Fibroblast of mammary gland (primary cell): Measurements from ENCODE around the gene FBXO48.

Experiments
- DNase-seq: peaks from one replicate; pipeline ENCODE4 v3.0.0-alpha.2; 2010; ENCODE audit warnings: low read depth
- H3K4me3 ChIP-seq: 2 replicates; pipeline ENCODE4 v1.5.1; 2011; ENCODE audit warnings: low read depth, mild to moderate bottlenecking, low read length, moderate library complexity; ENCODE audit not compliant: control insufficient read depth
- TF ChIP-seq, protein P1 (sequence below): conservative IDR thresholded peaks from 2 replicates; pipeline ENCODE4 v1.5.1; 2011; ENCODE audit warnings: low read depth, low read length, inconsistent platforms; ENCODE audit not compliant: control insufficient read depth, insufficient read depth

The FBXO48 gene

DNA sequence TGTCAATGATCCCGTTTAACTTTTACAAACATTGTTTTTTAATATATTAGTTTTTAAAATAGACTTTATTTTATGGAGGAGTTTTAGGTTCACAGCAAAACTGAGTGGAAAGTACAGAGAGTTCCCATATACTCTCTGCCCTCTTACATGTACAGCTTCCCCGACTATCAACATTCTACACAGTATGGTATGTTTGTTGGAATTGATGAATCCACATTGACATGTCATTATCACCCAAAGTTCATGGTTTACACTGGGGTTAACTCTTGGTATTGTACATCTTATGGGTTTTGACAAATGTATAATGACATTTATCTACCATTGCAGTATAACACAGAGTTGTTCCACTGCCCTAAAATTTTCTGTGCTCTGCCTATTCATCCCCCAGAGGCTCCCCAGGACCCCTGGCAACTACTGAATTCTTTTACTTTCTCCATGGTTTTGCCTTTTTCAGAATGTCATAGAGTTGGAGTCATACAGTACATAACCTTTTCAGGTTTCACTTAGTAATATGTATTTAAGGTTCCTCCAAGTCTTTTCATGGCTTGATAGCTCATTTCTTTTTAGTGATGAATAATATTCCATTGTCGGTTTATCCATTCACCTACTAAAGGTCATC is 5.8 kb upstream of the FBXO48 start:
- no peak overlapping the region for H3K4me3 ChIP-seq
- TF ChIP-seq, protein P1, sequence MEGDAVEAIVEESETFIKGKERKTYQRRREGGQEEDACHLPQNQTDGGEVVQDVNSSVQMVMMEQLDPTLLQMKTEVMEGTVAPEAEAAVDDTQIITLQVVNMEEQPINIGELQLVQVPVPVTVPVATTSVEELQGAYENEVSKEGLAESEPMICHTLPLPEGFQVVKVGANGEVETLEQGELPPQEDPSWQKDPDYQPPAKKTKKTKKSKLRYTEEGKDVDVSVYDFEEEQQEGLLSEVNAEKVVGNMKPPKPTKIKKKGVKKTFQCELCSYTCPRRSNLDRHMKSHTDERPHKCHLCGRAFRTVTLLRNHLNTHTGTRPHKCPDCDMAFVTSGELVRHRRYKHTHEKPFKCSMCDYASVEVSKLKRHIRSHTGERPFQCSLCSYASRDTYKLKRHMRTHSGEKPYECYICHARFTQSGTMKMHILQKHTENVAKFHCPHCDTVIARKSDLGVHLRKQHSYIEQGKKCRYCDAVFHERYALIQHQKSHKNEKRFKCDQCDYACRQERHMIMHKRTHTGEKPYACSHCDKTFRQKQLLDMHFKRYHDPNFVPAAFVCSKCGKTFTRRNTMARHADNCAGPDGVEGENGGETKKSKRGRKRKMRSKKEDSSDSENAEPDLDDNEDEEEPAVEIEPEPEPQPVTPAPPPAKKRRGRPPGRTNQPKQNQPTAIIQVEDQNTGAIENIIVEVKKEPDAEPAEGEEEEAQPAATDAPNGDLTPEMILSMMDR, result no peak
- no peak for DNase-seq

- TF ChIP-seq, protein P1, result no peak
Measured at GRCh38 chr2:68471385-68471784, 4.3 kb upstream of the FBXO48 start.

GRCh38 chr2:68469935-68470334 is 2.8 kb upstream of the FBXO48 start:
- peak; percentile 6 for DNase-seq
- TF ChIP-seq, protein P1, result no peak
- H3K4me3 ChIP-seq, result no peak overlapping the region

More at GRCh38 chr2:68471385-68471784, 4.3 kb upstream of the FBXO48 start:
- no peak overlapping the region for H3K4me3 ChIP-seq
- no peak for DNase-seq

GRCh38 chr2:68468801-68469200 is 1.7 kb upstream of the FBXO48 start:
- no peak overlapping the region for H3K4me3 ChIP-seq
- no peak for DNase-seq
- TF ChIP-seq, protein P1, result no peak

DNA sequence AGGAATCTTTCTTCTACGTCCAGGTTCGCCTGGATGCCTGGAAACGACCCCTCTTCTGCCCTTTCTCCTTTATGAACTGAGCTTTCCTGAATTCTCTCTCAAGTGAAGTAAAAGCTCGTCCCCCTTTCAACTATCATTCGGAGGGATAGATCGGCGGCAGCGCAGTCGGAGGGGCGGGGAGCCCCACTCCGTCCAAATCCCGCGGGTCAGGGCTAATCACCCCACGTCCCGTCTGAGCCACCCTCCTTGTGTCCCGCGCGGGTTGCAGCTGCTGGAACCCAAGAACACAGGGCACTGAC is 367 bp downstream of the FBXO48 start:
- peak; percentile 2 for DNase-seq
- TF ChIP-seq, protein P1, result no peak
- H3K4me3 ChIP-seq, result peak overlapping the region; percentile 95

DNA sequence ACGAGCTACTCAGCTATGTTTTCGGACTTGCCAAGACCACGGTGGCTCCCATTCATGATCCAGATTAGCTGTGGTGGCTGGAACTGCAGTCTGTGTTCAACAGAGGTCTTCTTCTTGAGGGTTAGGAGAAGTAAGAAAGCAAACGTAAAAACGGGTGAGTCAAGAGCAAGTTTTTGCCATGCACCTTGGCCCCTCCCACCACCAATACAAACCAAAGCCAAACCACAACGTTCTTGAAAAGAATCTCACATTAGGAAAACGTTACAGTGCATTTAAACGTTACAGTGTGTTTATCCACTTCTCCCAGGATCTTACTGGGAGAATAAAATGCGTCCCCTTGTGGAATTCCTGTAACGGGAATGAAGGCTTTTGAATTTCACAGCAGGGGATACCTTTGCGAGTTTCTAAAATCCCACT is 725 bp downstream of the FBXO48 start:
- DNase-seq, result peak; percentile 79
- peak overlapping the region; percentile 95 for H3K4me3 ChIP-seq
- TF ChIP-seq, protein P1, result peak; percentile 22
